Measurements from ENCODE around the gene CHI3L2. TPM values are rescaled to one million over a fixed set of nuclear protein-coding genes. Genes with fewer than 3 reads are reported as not detected.

Gene CHI3L2
- total RNA-seq, 1 donor, result 6.2 TPM

GRCh38 chr1:111197598-111198284, 29.8 kb upstream of the CHI3L2 start:
- H3K4me3 ChIP-seq (ENCODE audit: low read depth, low read length), result no peak overlapping the region
- TF ChIP-seq CTCF (IDR thresholded peaks at IDR 0.05; ENCODE audit: insufficient read depth, low read length), result peak; percentile 32
- no peak for DNase-seq (ENCODE audit: low read depth)

GRCh38 chr1:111198836-111199235, 28.7 kb upstream of the CHI3L2 start:
- TF ChIP-seq CTCF (IDR thresholded peaks at IDR 0.05; ENCODE audit: insufficient read depth, low read length), result no peak
- no peak for DNase-seq (ENCODE audit: low read depth)
- no peak overlapping the region for H3K4me3 ChIP-seq (ENCODE audit: low read depth, low read length)

GRCh38 chr1:111199329-111199728, 28.2 kb upstream of the CHI3L2 start:
- no peak for TF ChIP-seq CTCF (IDR thresholded peaks at IDR 0.05; ENCODE audit: insufficient read depth, low read length)
- no peak for DNase-seq (ENCODE audit: low read depth)
- no peak overlapping the region for H3K4me3 ChIP-seq (ENCODE audit: low read depth, low read length)

GRCh38 chr1:111199881-111200801, 27.4 kb upstream of the CHI3L2 start, which contains the start of gene DENND2D:
Gene DENND2D, minus strand, starts transcription at chr1:111200646. Its CDS starts 187 bp downstream, at chr1:111200459.
- H3K4me3 ChIP-seq (ENCODE audit: low read depth, low read length), result no peak within 1 kb of the TSS
- TF ChIP-seq CTCF (IDR thresholded peaks at IDR 0.05; ENCODE audit: insufficient read depth, low read length), result no peak
- DNase-seq (ENCODE audit: low read depth), result no peak

- DNase-seq (ENCODE audit: low read depth), result no peak
- TF ChIP-seq CTCF (IDR thresholded peaks at IDR 0.05; ENCODE audit: insufficient read depth, low read length), result no peak
- no peak overlapping the region for H3K4me3 ChIP-seq (ENCODE audit: low read depth, low read length)
These were observed 26.7 kb upstream of the CHI3L2 start for GRCh38 chr1:111200802-111201161.

- no peak for TF ChIP-seq CTCF (IDR thresholded peaks at IDR 0.05; ENCODE audit: insufficient read depth, low read length)
- no peak for DNase-seq (ENCODE audit: low read depth)
- no peak overlapping the region for H3K4me3 ChIP-seq (ENCODE audit: low read depth, low read length)
These were observed 26.0 kb upstream of the CHI3L2 start for GRCh38 chr1:111201275-111202090.

Measured in fibroblast of the aortic adventitia (primary cell).